NCI-H446 treated with DMSO at 0.1 percent for 48 hours (cell line): ENCODE results near the gene GPR87.
A peak's percentile ranks its signal among the peaks of the same experiment; 100 is the strongest.

Experiments used
- DNase-seq: peaks from one replicate; lab custom pipeline; 2025; lab: John Stamatoyannopoulos, UW

GPR87 gene

GRCh38 chr3:151282921-151283320 is 33.7 kb downstream of the GPR87 start:
- peak; percentile 55 for DNase-seq

- DNase-seq: no peak
Measured at GRCh38 chr3:151281671-151282324, 34.8 kb downstream of the GPR87 start.

GRCh38 chr3:151278230-151278629 is 38.4 kb downstream of the GPR87 start, which contains the start of gene P2RY14:
TSS of gene P2RY14 (minus strand) at chr3:151278542. CDS start at chr3:151214316, 64,226 bp downstream.
- no peak for DNase-seq

- no peak for DNase-seq
Measured at GRCh38 chr3:151276687-151277042, 40.0 kb downstream of the GPR87 start.

DNA sequence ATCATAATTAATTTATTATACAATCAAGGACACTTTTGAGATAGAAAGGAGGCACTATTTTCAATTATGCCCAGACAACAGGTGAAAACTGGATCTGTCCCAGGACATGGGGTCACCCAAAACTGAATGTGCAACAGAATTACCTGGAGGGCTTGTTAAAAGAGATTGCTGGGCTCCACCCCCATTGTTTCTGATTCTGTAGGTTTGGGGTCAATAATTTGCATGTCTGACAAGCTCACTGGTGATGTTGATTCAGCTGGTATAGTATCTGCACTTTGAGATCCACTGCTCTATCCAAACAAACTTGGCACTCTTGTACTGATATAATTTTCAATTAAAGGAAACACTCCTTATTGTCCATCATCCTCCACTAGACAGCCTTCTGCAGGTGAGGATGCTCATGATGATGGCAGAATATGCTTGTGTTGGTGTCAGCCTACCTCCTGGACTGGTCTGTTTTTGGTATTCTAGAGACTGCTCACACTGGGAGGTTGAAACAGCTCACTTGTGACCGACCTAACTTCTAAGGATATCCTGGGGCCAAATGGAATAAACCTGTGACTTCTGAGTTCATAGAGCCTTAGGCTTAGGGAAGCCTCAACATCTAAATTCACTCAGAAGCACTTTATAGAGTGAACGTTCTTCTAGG is 40.5 kb downstream of the GPR87 start:
- DNase-seq: no peak

GRCh38 chr3:151275091-151275490 is 41.5 kb downstream of the GPR87 start:
- DNase-seq: peak; percentile 12

DNA sequence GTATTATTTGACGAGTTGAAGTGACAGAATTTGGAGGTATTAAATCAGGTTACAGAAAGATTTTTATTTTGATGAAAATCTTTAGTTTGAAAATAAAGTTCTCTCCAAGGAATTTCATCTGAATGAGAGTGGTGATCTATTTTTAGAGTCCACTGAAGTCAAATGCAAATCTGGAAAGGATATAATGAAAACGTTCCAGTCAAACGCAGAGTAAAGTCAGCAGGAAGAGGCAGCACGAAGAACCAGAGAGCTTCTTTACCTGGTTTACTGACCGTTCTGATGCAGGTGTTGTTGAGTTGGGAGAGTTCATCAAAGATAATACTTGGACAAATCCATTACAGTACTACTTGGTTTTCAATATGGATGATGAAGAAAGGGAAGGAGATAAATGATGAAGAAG is 47.0 kb downstream of the GPR87 start:
- DNase-seq: no peak

- DNase-seq: no peak
Measured at GRCh38 chr3:151268267-151269235, 48.1 kb downstream of the GPR87 start.

DNA sequence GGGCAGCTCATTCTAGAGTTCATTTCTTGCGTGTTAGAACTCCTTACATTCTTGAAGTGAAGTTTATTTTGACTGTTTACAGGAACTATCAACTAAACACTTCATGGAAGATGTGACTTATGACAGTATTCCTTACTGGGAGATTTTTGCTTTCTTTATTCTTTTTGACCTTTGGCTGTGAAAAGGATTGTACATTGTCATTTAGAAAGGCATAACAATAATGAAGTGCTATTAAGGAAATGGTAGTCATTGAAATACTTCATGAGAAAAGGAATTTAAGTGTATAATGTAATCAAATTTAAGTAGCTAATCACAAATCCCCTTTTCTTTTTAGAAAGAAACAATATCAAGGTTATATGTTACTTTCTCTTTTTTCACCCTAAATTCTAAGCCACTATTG is 49.6 kb downstream of the GPR87 start:
- DNase-seq: no peak

DNA sequence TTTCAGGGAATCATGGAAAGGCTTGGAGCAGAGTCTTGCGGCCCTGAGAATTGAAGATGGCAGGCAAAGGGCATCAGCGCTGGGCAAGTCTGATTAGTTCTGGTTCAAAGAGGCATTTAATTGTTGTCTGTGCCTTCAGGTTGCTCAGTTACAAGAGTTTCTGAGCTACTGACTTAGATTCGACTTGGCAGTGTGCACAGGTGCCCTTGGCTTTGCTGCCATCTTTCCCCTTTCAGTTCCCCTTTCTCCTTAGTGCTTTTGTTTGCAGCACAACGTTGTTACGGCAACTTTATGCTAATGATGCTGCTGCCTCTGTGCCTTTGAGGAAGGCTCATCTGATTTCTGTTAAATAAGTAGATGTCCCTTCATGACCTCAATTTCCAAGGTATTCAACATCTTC is 50.8 kb downstream of the GPR87 start:
- DNase-seq: no peak

GRCh38 chr3:151265166-151265565 is 51.5 kb downstream of the GPR87 start:
- DNase-seq: no peak

- DNase-seq: no peak
Measured at GRCh38 chr3:151264605-151265004, 52.0 kb downstream of the GPR87 start.

- no peak for DNase-seq
Measured at GRCh38 chr3:151262871-151263525, 53.6 kb downstream of the GPR87 start.

GRCh38 chr3:151259664-151260063 is 57.0 kb downstream of the GPR87 start:
- no peak for DNase-seq

DNA sequence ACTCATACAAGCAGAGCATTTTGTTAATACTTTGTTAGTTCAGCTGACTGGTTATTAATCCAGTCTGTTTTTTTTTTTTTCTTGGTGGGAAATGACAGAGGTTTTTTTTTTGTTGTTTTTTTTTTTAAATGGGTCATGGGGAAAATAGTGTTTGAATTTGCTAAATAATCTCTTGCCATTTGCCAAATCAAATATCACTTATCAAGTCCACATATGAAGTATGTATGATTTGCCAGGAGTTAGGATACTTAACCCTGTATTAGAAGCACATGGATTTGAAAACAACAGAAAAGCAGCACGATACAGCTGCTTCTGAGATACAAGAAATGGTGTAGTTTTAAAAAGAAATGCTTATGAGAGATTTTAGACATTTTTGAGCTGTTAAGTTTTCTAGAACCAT is 59.9 kb downstream of the GPR87 start:
- no peak for DNase-seq

GRCh38 chr3:151248772-151249337 is 67.8 kb downstream of the GPR87 start:
- DNase-seq: no peak
